Upper lobe of right lung (tissue), 1 donor: ENCODE results near the gene SCARF1. TPM values are rescaled to one million over a fixed set of nuclear protein-coding genes. Genes with fewer than 3 reads are reported as not detected.
"Not testable (repeated sequence)": the region's sequence is repeated elsewhere in the genome, so short reads cannot be mapped to it uniquely, and the experiment has no call there.

Experiments used
- ATAC-seq: fragments of 200-7000 bp; cut with Tn5 transposase; one replicate; pipeline ENCODE4 v1.9.1; 2020; ENCODE audit warnings: mild to moderate bottlenecking, moderate library complexity
- DNase-seq: peaks from one replicate; pipeline ENCODE4 v3.0.0-alpha.2; 2020
- H3K27ac ChIP-seq: fragments of 200-600 bp; one replicate; pipeline ENCODE4 v1.8.0; 2022
- H3K27me3 ChIP-seq: fragments of 200-600 bp; one replicate; pipeline ENCODE4 v1.8.0; 2022; ENCODE audit warnings: mild to moderate bottlenecking
- H3K36me3 ChIP-seq: fragments of 200-600 bp; one replicate; pipeline ENCODE4 v1.8.0; 2022
- H3K4me1 ChIP-seq: fragments of 200-600 bp; one replicate; pipeline ENCODE4 v1.8.0; 2022
- H3K4me3 ChIP-seq: fragments of 200-600 bp; one replicate; pipeline ENCODE4 v1.8.0; 2022; ENCODE audit warnings: mild to moderate bottlenecking
- H3K9me3 ChIP-seq: fragments of 200-600 bp; one replicate; pipeline ENCODE4 v1.8.0; 2022
- CTCF ChIP-seq: fragments of 200-600 bp; IDR thresholded peaks from one replicate; pipeline ENCODE4 v1.8.0; 2022; ENCODE audit warnings: antibody characterized with exemption
- intact Hi-C: fragments of 100-400 bp; cut with DNase I; formaldehyde crosslinking; loops from one replicate; pipeline ENCODE4 v1.11.0; 2022
- total RNA-seq: library from RNA; stranded (reverse); fragmentation: NEBNext Ultra II Directional; extraction: Animal tissue kit (Norgen Biotek cat#: 25700); gene quantifications from one replicate; pipeline ENCODE4 v1.2.1, GENCODE V29; 2021
- donor health status: DM: no; HTN: yes; CAD: no; lungs with severe emphysema.

Gene SCARF1
- total RNA-seq, 1 donor from 2014 or later: 48.5 TPM

DNA sequence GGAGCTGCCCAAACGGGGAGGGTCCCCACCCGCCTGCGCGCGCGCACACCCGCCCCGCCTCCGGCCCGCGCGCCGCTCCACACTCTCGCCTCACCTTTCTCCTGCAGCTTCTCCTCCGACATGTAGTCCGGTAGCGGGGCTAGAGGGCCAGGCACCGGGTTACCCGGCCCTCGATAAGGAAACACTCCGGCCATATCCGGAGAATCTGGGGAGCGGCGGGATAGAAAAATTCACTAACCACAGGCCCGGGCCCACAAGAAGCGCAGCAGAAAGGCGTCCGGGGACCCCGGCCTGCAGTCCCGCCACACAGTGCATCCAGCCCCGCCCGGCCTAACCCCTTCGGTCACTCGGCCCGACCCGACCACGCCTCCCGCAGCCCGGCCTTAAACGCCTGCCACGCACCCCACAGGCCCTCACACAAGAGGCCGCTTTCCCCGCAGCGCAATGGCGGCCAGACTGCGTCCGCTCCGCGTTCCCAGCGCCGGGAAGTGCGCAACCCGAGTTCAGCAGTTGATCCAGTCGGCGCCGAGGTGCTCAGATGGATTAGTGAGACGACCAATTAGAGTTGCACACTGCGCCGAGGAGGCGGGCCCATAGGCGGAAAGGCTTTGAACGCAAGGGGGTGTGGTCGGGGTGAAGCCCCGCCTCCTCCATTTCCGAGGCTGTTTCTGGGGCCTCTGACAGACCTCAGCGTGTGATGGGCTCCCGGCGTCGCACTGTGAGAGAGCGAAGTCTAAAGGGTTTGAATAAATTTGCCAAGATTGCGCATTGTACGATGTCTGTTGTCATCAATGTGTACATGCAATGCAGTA, 39.1 kb upstream of the SCARF1 start, which contains the start of gene PRPF8:
TSS of gene PRPF8 (minus strand) at position 490 of the 812 bp plus-strand sequence. CDS start at position 194, 296 bp downstream.
- DNase-seq (peak; percentile 98), ATAC-seq (peak; percentile 100)
- no peak for TF ChIP-seq CTCF
- peaks cover 39% of the 10 kb centered on the region for H3K36me3 ChIP-seq
- H3K4me1 ChIP-seq: peaks cover 21% of the 10 kb centered on the region
- peak within 1 kb of the TSS; percentile 98 for H3K27ac ChIP-seq
- no peaks in the 10 kb centered on the region for H3K27me3 ChIP-seq
- intact Hi-C loops: no loop called here
- H3K4me3 ChIP-seq: peak within 1 kb of the TSS; percentile 96
- no peaks in the 10 kb centered on the region for H3K9me3 ChIP-seq

- no peak for TF ChIP-seq CTCF
- intact Hi-C loops: no loop called here
- DNase-seq (no peak), ATAC-seq (no peak)
- Histone ChIP-seq H3K4me1 (peaks cover 21% of the 10 kb centered on the region), H3K9me3 (no peaks in the 10 kb centered on the region), H3K27me3 (no peaks in the 10 kb centered on the region), H3K36me3 (peaks cover 50% of the 10 kb centered on the region), H3K27ac (peak overlapping the region; percentile 98), H3K4me3 (peak overlapping the region; percentile 96)
These were observed 37.9 kb upstream of the SCARF1 start for GRCh38 chr17:1683459-1683858.

DNA sequence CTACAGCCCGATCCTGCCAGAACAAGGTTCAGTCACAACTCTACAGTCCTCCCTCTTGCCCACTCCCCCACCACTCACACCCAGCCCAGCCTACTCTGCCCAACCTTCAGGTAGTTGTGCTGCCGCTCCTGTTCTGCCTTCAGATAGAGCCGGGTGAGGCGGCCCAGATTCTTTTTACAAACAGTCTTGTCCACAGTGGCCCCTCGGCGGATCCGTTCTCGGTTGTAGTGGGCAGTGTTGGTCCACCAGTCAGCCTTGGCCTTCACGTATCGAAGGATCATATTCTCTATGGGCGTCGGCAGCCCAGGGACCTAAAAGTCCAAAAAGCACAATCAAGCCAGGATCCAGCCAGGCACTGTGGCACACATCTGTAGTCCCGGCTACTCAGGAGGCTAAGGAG, 30.9 kb upstream of the SCARF1 start:
- no peak for ATAC-seq
- Histone ChIP-seq H3K4me3 (no peak overlapping the region), H3K36me3 (peaks cover 100% of the 10 kb centered on the region), H3K27me3 (no peaks in the 10 kb centered on the region), H3K4me1 (no peaks in the 10 kb centered on the region), H3K9me3 (no peaks in the 10 kb centered on the region), H3K27ac (no peak overlapping the region)
- no peak for DNase-seq
- intact Hi-C loops: loop anchor here (10.0 kb wide), 1 partner anchor 108 kb away; no protein-coding TSS in a partner anchor
- no peak for TF ChIP-seq CTCF

GRCh38 chr17:1673041-1673785, 27.7 kb upstream of the SCARF1 start:
- Histone ChIP-seq H3K4me1 (peaks cover 21% of the 10 kb centered on the region), H3K27ac (no peak overlapping the region), H3K27me3 (no peaks in the 10 kb centered on the region), H3K4me3 (no peak overlapping the region), H3K36me3 (peaks cover 100% of the 10 kb centered on the region), H3K9me3 (no peaks in the 10 kb centered on the region)
- no peak for TF ChIP-seq CTCF
- ATAC-seq: no peak
- no peak for DNase-seq
- intact Hi-C loops: loop anchor here (10.0 kb wide), 1 partner anchor 112 kb away; no protein-coding TSS in a partner anchor

GRCh38 chr17:1663934-1664333, 18.4 kb upstream of the SCARF1 start:
- H3K4me1 ChIP-seq, H3K27ac ChIP-seq, DNase-seq, ATAC-seq, H3K27me3 ChIP-seq, H3K4me3 ChIP-seq, intact Hi-C loops, H3K9me3 ChIP-seq: not testable (repeated sequence)
- peaks cover 97% of the 10 kb centered on the region for H3K36me3 ChIP-seq

DNA sequence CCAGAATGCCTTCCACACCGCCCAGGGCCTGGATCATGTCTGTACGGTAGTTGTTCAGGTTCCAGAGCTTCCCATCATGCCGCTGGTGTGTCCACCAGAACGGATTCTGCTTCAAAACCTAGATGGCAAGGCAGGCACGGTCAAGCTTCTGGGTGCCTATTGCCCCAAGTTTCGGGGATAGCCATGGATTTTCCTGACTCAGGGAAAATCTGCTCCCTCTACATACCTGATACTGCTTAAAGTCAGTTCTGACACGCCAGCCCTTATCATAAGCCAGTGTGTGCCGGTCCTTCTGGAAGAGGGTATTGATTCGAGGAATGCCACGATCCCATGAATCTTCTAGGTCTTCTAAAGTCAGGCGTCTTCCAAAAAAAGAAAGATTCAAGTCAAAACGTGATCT, 15.5 kb upstream of the SCARF1 start:
- no peak overlapping the region for H3K27ac ChIP-seq
- no peaks in the 10 kb centered on the region for H3K4me1 ChIP-seq
- no peak overlapping the region for H3K4me3 ChIP-seq
- intact Hi-C loops: no loop called here
- no peak for ATAC-seq
- no peaks in the 10 kb centered on the region for H3K9me3 ChIP-seq
- H3K36me3 ChIP-seq: peaks cover 100% of the 10 kb centered on the region
- no peak for TF ChIP-seq CTCF
- DNase-seq: no peak
- no peaks in the 10 kb centered on the region for H3K27me3 ChIP-seq
